Parathyroid adenoma (tissue), 2 donors: ENCODE data around the gene RFNG.

Experiments used
- H2AFZ ChIP-seq: fragments of 300-600 bp; sonication (generic); one replicate; pipeline ENCODE4 v1.7.0; 2017; ENCODE audit warnings: antibody characterized with exemption, mild to moderate bottlenecking
- H3K27ac ChIP-seq: fragments of 300-600 bp; sonication (generic); one replicate; pipeline ENCODE4 v1.7.0; 2017
- H3K27me3 ChIP-seq: fragments of 300-600 bp; sonication (generic); one replicate; pipeline ENCODE4 v1.7.0; 2017; ENCODE audit warnings: low read length; ENCODE audit not compliant: control insufficient read depth, insufficient read depth
- H3K36me3 ChIP-seq: fragments of 300-600 bp; sonication (generic); one replicate; pipeline ENCODE4 v1.7.0; 2017; ENCODE audit warnings: low read length; ENCODE audit not compliant: control insufficient read depth, insufficient read depth
- H3K4me1 ChIP-seq: fragments of 300-600 bp; sonication (generic); one replicate; pipeline ENCODE4 v1.7.0; 2017; ENCODE audit warnings: control low read depth
- H3K4me2 ChIP-seq: fragments of 300-600 bp; sonication (generic); one replicate; pipeline ENCODE4 v1.7.0; 2017; ENCODE audit warnings: low read length
- H3K4me3 ChIP-seq: fragments of 300-600 bp; sonication (generic); one replicate; pipeline ENCODE4 v1.7.0; 2017; ENCODE audit warnings: low read depth, low read length
- H3K79me2 ChIP-seq: fragments of 300-600 bp; sonication (generic); one replicate; pipeline ENCODE4 v1.7.0; 2017; ENCODE audit warnings: control low read depth
- H3K9ac ChIP-seq: fragments of 300-600 bp; sonication (generic); one replicate; pipeline ENCODE4 v1.7.0; 2017; ENCODE audit warnings: mild to moderate bottlenecking
- H3K9me3 ChIP-seq: fragments of 300-600 bp; sonication (generic); one replicate; pipeline ENCODE4 v1.7.0; 2017; ENCODE audit warnings: low read length; ENCODE audit not compliant: control insufficient read depth
- CTCF ChIP-seq: fragments of 300-600 bp; sonication (generic); IDR thresholded peaks from one replicate; pipeline ENCODE4 v1.7.0; 2017; ENCODE audit warnings: antibody characterized with exemption, mild to moderate bottlenecking
- donor health status: primary hyperparathyroidism.

RFNG gene

GRCh38 chr17:82021900-82022309 is 29.7 kb downstream of the RFNG start:
- H3K4me3 ChIP-seq: peak overlapping the region; percentile 78
- TF ChIP-seq CTCF: no peak
- H3K36me3 ChIP-seq: no peaks in the 10 kb centered on the region
- peaks cover 2% of the 10 kb centered on the region for H3K79me2 ChIP-seq
- peaks cover 16% of the 10 kb centered on the region for H3K4me1 ChIP-seq
- no peaks in the 10 kb centered on the region for H3K9me3 ChIP-seq
- H2AFZ ChIP-seq: peak overlapping the region; percentile 85
- H3K27ac ChIP-seq: no peak overlapping the region
- peak overlapping the region; percentile 21 for H3K9ac ChIP-seq
- peak overlapping the region; percentile 58 for H3K4me2 ChIP-seq
- no peaks in the 10 kb centered on the region for H3K27me3 ChIP-seq

GRCh38 chr17:82021107-82021899 is 30.3 kb downstream of the RFNG start:
- H2AFZ ChIP-seq: no peak overlapping the region
- peaks cover 16% of the 10 kb centered on the region for H3K4me1 ChIP-seq
- no peak overlapping the region for H3K9ac ChIP-seq
- H3K79me2 ChIP-seq: peaks cover 2% of the 10 kb centered on the region
- no peaks in the 10 kb centered on the region for H3K27me3 ChIP-seq
- peak overlapping the region; percentile 78 for H3K4me3 ChIP-seq
- no peak overlapping the region for H3K27ac ChIP-seq
- peak; percentile 82 for TF ChIP-seq CTCF
- peak overlapping the region; percentile 58 for H3K4me2 ChIP-seq
- no peaks in the 10 kb centered on the region for H3K36me3 ChIP-seq
- H3K9me3 ChIP-seq: no peaks in the 10 kb centered on the region

GRCh38 chr17:82020572-82021106 is 31.0 kb downstream of the RFNG start:
- Histone ChIP-seq H3K27ac (no peak overlapping the region), H3K4me3 (no peak overlapping the region), H3K9me3 (no peaks in the 10 kb centered on the region), H3K36me3 (no peaks in the 10 kb centered on the region), H3K9ac (no peak overlapping the region), H3K27me3 (no peaks in the 10 kb centered on the region), H3K79me2 (peaks cover 2% of the 10 kb centered on the region), H2AFZ (no peak overlapping the region), H3K4me1 (peaks cover 16% of the 10 kb centered on the region), H3K4me2 (no peak overlapping the region)
- no peak for TF ChIP-seq CTCF

- no peak overlapping the region for H2AFZ ChIP-seq
- H3K27me3 ChIP-seq: no peaks in the 10 kb centered on the region
- no peak overlapping the region for H3K4me3 ChIP-seq
- TF ChIP-seq CTCF: peak; percentile 50
- H3K79me2 ChIP-seq: peaks cover 2% of the 10 kb centered on the region
- H3K27ac ChIP-seq: no peak overlapping the region
- H3K4me2 ChIP-seq: no peak overlapping the region
- H3K9me3 ChIP-seq: no peaks in the 10 kb centered on the region
- no peaks in the 10 kb centered on the region for H3K36me3 ChIP-seq
- no peak overlapping the region for H3K9ac ChIP-seq
- H3K4me1 ChIP-seq: peaks cover 16% of the 10 kb centered on the region
Observed at GRCh38 chr17:82019690-82020571, 31.7 kb downstream of the RFNG start.
